NOMO-1 treated with dmso at 0.1 percent for 144 hours (cell line): ENCODE measurements around the gene IKZF3.
"Not testable (repeated sequence)": the region's sequence is repeated elsewhere in the genome, so short reads cannot be mapped to it uniquely, and the experiment has no call there.

ENCODE experiments used
- DNase-seq: peaks from one replicate; lab custom pipeline; 2025; ENCODE audit not compliant: unreplicated experiment; lab: John Stamatoyannopoulos, UW

The IKZF3 gene

DNA sequence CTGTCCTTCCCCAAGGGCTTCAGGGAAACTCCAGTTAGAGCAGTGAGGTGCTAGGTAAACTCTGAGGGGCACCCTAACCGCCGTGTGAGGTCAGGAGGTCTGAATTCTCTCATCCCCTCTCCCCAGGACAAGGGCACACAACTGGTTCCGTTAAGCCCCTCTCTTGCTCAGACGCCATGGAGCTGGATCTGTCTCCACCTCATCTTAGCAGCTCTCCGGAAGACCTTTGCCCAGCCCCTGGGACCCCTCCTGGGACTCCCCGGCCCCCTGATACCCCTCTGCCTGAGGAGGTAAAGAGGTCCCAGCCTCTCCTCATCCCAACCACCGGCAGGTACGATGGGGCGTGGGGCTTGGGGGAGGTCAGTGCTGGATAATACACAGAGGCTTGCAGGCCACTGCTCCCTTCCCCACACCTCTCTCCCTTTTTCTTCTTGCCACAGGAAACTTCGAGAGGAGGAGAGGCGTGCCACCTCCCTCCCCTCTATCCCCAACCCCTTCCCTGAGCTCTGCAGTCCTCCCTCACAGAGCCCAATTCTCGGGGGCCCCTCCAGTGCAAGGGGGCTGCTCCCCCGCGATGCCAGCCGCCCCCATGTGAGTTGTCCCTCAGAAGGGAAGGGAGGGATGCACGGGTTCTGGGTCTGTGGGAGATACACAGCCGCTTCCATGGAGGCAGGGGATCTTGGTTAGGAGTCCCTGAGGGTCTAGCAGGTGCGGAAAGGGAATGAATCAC, 121.8 kb downstream of the IKZF3 start:
- no peak for DNase-seq

DNA sequence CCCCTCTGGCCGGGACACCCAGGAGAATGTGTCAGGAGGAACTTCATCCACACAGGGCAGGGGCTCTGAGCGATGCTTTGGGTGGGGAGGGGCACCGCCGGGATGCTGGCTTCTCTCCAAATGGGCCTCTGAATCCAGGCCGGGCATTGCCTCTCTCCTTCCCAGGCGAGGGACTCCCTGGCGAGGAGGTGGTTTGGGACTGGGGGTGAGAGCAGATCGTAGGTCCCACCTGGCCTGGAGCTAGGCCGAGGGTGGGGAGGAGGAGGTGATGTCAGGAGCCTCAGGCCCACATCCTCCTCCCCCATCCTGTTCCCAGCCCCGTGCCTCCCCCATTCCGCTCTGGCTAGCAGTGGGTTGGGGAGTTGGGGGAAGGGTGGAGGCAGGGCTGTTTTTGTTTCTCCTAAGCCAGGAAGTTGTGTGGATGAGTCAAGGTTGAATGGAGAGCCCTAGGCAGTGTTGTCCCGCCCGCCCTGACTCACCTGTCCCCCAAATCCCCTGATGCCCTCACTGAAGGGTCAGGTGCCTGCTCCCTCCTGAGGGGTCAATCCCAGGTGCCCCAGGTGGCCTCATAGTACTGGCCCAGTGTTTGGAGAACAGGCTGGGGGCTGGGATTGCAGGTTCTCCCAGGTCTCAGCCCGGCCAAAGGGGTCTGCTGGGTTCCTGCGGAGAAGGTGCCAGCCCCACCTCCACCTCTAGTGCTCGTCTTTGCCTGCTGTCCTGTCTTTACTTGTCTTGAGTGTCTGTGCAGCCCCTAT, 123.6 kb downstream of the IKZF3 start:
- no peak for DNase-seq

DNA sequence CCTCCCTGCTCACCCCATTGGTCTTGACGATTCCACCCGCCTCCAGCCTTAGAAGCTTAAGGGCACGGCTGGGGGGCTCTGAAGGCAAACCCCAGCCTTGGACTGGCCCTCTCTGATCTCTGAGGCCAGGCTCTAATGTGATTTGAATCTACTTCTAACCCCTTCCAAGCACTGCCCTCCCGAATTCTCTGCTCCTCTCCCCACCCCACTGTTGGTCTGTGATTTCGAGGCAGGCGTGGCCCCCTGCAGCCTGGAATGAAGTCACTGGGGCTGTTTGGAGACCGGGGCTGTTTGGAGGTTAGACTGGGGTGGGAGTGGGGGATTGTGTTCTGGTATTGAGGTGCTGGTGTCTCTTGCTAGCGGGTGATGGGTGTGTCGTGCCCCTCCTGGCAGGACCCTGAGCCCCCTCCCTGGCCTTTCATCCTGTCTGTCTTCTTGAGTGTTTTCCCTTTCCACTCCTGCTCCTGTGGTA, 124.2 kb downstream of the IKZF3 start:
- no peak for DNase-seq

DNA sequence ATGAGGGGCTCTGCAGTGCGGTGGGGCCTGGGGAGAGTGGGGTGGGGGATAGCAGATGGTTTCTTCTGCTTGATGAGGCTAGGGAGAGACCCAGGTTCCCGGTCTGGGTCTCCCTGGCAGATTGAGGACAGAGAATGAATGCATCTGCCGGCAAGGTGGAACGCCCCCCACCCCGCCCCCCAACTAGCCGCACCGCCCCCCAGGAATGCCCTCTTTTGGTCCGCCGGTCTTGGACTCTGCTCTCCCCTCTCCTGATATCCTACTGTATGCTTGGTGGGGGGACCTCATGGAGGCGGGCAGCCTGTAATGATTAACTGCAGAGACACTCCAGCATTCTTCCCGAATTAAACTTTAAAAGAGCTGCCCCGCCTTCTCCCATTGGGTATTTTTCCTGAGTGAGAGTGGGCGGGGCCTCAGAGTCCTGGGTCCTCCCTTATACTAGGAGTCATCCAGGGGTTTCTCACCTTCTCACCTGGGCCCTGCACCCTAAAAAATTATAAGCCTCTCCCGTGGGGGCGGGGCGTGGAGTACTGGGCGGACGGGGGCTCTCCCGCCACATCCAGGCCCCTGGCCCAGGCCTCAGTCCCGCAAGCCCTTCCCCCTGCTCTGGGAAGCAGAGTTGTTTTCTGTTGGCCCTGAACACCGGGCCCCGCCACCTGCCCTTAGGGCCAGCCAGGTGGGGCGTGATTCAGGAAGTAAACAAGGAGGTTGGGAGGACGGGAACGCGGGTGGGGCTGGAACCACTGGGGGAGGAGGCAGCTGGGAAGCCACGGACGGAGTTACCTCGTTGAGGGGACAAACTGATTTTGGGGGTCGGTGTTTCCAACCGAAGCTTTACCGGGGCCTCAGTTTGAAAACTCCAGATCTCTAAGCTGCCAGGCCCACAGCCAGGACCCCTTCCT, 124.9 kb downstream of the IKZF3 start:
- DNase-seq = no peak

DNA sequence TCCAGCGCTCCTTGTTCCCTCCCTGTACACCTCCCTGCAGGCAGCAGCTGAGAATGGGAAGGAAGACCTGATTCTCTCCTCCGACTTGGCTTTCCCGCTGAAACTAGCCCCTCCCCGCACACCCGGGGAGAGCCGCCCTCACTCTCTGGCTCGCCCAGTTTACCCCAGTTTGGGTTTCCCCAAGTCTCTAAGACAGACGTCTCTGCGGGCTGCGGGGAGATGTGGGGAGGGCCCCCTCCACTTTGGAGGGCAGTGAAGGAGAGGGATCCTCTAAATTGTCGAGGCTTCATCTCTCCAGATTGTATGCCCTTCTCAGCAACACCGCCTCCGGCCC, 125.6 kb downstream of the IKZF3 start:
- no peak for DNase-seq

DNA sequence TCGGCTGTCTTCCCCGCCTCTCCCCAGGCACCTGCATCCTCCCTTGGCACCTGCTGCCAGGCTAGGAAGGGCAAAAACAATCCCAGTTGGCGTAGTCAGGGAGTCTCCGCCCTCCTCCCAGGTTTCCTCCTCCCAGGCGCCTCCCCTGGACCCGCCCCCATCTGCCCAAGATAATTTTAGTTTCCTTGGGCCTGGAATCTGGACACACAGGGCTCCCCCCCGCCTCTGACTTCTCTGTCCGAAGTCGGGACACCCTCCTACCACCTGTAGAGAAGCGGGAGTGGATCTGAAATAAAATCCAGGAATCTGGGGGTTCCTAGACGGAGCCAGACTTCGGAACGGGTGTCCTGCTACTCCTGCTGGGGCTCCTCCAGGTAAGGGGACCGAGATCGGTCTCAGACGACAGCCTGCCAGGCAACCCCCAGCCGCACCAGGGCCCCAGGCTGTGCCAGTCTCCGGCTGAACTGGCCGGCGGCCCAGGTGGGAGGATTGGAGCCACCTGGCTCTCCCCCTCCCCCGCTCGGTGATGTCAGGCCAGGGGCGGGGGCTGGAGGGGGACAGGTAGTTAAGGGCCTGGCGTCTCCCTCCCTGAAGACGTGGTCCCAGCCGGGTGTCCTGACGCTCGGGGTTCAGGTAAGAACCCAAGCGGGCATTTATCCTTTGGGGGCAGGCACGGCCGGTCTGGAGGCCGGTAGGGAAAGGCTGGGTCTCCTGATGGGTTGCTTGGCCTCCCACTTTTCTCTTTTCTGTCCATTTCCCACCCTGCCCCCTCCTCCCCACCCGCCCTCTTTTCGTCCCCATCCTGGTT, 126.1 kb downstream of the IKZF3 start, which contains the start of gene GRB7:
TSS of gene GRB7 (plus strand) at position 179 of the 808 bp plus-strand sequence. CDS start 4,364 bp downstream, outside the sequence.
- no peak for DNase-seq

DNA sequence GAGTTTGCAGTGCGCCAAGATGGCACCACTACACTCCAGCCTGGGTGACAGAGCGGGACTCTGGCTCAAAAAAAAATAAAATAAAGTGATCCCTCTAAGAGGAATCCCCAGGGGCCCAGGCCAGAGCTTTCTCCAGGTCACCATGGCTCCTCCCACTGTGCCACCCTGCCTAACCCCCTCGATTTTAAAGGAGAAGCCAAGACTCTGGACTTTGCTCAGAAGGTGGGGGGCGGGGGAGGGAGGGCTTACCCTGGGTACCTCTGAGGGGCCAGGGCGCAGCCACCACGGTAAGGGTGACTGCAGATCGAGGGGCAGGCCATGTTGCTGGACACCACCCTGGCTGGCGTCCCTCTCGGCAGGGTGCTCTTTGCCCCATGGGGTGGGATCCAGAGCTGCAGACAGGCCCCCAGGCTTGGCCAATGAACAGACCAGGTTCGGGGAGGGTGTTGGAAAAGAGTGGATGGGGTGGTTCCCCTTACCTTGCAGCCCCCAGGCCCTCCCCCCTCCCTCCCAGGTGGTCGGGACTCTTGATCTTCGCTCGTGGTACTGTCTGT, 126.8 kb downstream of the IKZF3 start:
- DNase-seq = no peak

DNA sequence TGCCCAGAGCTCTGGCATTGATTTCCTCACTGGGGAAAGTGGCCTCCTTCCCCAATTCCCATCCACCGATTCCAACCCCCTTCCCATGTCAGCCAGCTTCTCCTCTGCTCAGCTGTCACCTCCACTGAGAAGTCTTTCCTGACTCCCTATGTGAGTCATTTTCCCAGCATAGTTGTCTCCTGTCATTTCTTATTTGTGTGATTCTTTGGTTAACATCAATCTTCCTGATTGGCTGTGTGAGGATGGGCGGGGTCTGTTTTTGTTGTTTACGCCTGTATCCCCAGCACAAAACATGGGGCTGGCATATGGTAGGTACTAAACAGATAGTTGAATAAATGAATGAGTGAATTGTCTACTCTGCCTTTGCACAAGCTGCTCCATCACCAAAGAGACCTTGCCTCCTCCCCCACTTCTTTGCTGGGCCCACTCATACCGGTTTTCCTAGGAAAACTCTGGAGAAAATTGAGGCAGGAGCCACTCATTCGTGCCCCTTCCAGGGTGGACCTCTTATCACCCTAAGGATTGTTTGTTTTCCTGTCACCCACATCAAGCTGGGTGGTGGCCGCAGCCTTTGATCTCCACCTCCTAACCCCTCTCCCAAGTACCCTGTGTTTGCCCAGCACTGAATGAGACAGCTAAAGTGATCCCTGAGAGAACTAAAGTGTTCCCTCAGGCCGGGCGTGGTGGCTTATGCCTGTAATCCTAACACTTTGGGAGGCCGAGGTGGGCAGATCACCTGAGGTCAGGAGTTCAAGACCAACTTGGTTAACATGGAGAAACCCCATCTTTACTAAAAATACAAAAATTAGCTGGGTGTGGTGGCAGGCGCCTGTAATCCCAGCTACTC, 127.6 kb downstream of the IKZF3 start:
- DNase-seq = no peak

DNA sequence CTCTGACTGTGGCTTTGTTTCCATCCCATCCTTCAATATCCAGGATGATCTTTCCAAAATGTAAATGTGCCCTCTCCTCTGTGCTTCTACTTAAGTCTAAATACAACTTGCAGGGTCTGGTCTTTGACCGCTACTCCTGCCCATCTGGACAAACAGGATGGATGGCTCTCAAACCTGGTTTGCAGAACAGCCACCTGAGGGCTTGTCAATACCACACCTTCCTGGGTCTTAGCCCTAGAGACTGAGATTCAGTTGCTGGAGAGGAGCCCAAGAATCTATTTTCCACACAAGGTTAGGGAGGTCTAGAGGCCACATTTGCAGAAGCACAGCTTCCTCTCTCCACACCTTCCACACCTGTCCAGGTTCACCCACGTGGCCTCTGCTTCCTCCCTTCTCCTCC, 128.2 kb downstream of the IKZF3 start:
- no peak for DNase-seq

DNA sequence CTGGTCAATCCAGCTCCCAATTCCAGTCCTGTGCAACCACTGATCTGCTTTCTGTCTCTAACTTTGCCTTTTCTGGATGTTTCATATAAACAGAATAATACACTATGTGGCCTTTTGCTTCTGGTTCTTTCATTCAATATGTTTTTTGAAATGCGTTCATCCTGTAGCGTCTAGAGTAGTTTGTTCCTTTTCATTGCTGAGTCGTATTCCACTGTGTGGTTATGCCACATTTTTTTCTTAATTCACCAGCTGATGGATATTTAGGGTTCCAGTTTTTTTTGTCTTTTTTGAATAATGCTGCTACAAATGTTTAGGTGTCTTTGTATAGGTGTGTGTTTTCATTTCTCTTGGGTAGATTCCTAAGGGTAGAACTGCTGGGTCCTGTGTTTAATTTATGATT, 131.5 kb downstream of the IKZF3 start:
- DNase-seq = no peak

DNA sequence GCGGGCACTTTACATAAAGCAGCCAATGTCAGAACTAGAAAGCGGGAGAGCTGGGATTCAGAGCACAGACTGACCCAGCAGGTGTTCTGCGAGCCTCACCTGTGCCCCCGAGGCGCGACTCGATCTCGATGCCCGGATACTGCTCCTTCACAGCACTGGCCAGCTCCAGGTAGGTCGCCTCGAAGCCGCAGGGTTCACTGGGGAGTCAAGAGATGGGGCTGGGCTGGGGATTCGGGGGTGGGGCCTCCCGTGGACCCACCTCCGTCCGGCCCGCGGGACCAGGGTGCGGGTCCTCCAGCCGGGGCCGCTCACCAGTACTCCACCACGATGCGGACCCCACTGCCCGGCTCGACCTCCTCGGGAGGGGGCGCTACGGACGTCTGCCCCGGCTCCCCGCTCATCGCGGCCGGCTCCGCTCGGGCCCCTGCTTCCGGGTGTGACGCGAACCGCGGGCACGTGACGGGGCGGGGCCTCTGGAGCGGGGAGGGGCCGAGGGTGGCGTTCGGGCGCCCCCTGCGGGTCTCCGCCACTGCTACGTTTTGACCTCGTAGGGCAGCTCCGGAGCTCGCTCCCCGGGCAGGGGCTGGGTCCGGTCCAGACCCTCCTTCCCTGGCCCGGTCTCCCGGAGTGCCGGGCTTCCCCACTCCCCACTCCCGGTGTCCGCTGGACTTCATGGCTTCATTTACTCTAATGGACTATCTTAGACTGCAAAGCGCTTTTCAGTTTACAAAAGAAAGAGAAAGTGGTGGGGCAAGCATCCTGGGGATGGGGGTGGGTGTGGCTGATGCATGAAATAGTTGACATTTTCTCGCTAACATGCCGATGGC, 133.8 kb downstream of the IKZF3 start, which contains the start of gene MIEN1:
TSS of gene MIEN1 (minus strand) at position 438 of the 827 bp plus-strand sequence. CDS start at position 401, 37 bp downstream.
- DNase-seq = peak; percentile 71

DNA sequence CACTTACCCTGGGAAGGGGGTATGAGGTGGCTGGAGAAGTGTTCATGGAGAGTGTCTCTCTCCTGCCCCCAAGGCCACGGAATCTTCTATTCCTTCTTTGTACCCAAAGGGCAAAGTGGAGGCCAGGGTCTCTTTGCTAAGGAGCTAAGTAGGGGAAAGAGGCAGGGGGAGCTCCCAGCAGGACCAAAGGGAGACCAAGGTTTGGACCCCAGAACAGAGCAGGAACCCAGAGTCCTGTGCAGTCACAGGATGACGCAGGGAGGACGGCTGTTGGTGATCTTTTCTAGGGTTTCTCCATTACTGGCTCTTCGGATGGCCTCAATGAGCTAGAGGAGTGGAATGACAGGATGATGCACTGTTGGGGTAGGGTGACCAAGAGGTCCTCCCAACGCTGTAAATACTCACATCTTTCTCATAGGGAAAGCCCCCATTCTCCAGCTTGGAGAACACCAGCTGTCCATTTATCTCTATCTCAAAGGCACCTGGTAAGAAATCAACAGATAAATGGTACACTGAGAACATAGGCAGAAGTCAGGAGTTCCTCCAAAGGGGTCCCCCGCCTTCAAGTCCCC, 134.7 kb downstream of the IKZF3 start:
- no peak for DNase-seq

DNA sequence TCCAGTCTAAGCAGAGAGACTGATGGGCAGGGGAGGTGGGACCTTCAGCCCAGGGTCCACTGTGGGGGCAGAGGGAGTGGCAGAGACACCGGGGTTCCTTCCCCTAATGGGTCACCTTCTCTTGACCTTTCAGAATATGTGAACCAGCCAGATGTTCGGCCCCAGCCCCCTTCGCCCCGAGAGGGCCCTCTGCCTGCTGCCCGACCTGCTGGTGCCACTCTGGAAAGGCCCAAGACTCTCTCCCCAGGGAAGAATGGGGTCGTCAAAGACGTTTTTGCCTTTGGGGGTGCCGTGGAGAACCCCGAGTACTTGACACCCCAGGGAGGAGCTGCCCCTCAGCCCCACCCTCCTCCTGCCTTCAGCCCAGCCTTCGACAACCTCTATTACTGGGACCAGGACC, 136.6 kb downstream of the IKZF3 start:
- DNase-seq = no peak

DNA sequence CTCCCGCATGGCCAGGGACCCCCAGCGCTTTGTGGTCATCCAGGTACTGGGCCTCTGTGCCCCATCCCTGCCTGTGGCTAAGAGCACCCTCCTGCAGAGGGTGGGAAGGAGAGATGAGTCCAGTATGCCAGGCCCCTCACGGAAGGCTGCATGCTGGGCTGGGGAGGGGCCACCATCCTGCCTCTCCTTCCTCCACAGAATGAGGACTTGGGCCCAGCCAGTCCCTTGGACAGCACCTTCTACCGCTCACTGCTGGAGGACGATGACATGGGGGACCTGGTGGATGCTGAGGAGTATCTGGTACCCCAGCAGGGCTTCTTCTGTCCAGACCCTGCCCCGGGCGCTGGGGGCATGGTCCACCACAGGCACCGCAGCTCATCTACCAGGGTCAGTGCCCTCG, 137.5 kb downstream of the IKZF3 start:
- DNase-seq = no peak

DNA sequence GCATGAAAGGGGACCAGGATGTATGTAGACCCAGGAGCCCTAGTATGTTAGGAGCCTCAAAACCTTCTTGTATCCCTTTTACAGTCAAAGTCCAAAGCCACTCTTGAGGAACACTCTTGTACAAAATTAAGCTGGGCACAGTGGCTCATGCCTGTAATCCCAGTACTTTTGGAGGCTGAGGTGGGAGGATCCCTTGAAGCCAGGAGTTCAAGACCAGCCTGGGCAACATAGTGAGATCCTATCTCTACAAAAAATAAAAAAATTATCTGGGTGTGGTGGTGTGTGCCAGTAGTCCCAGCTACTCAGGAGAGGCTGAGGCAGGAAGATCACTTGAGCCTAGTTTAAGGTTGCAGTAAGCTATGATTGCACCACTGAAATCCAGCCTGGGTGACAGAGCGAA, 138.2 kb downstream of the IKZF3 start:
- DNase-seq = not testable (repeated sequence)

DNA sequence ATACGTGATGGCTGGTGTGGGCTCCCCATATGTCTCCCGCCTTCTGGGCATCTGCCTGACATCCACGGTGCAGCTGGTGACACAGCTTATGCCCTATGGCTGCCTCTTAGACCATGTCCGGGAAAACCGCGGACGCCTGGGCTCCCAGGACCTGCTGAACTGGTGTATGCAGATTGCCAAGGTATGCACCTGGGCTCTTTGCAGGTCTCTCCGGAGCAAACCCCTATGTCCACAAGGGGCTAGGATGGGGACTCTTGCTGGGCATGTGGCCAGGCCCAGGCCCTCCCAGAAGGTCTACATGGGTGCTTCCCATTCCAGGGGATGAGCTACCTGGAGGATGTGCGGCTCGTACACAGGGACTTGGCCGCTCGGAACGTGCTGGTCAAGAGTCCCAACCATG, 139.4 kb downstream of the IKZF3 start:
- DNase-seq = no peak

DNA sequence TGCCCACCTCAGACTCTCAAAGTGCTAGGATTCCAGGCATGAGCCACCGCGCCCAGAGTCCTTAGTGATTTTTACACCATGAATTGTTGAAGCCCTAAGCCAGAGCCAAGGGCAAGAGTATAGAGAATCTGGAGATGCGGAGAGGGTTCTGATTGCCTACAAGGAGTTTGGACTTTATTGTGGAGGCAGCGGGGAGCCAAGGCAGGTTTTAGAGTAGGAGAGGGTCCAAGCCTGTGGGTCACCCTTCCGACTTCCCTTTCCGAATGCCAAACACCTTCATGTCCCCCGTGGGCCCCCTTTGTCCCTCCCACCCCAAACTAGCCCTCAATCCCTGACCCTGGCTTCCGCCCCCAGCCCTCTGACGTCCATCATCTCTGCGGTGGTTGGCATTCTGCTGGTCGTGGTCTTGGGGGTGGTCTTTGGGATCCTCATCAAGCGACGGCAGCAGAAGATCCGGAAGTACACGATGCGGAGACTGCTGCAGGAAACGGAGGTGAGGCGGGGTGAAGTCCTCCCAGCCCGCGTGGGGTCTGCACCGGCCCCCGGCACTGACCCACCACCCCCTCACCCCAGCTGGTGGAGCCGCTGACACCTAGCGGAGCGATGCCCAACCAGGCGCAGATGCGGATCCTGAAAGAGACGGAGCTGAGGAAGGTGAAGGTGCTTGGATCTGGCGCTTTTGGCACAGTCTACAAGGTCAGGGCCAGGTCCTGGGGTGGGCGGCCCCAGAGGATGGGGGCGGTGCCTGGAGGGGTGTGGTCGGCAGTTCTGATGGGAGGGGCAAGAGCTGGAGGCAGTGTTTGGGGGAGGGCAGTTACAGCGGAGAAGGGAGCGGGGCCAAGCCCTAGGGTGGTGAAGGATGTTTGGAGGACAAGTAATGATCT, 140.9 kb downstream of the IKZF3 start:
- DNase-seq = no peak
